ENCODE measurements around the gene SYT13. TPM values are rescaled to one million over a fixed set of nuclear protein-coding genes. Genes with fewer than 3 reads are reported as not detected.

The SYT13 gene
- total RNA-seq, 1 experiment from 2014 or later, result not detected

GRCh38 chr11:45238724-45239123 is 47.4 kb downstream of the SYT13 start:
- no TSS peak for BruUV-seq (replicated peaks)
- Histone ChIP-seq H4K20me1 (ENCODE audit: insufficient read depth) (no peaks in the 10 kb centered on the region), H2AFZ (no peak overlapping the region), H3K4me1 (replicated peaks; ENCODE audit: insufficient read depth) (no peaks in the 10 kb centered on the region), H3K79me2 (ENCODE audit: low read depth) (no peaks in the 10 kb centered on the region), H3K36me3 (ENCODE audit: low read depth) (no peaks in the 10 kb centered on the region), H3K27me3 (ENCODE audit: insufficient read depth, low read depth) (peaks cover 75% of the 10 kb centered on the region), H3K4me2 (no peak overlapping the region), H3F3A (ENCODE audit: insufficient read depth, low read depth) (no peaks in the 10 kb centered on the region), H3K27ac (no peak overlapping the region), H3K4me3 (no peak overlapping the region), H3K9me3 (ENCODE audit: insufficient read depth, low read depth) (no peaks in the 10 kb centered on the region), H3K9me2 (ENCODE audit: insufficient read depth) (no peaks in the 10 kb centered on the region)
- ChIA-PET CTCF (no interaction called here), POLR2A (ENCODE audit: unreplicated experiment) (no interaction called here)
- intact Hi-C loops (cut with micrococcal nuclease; ENCODE audit: unreplicated experiment), result no loop called here
- DNase-seq, result no peak
- TF ChIP-seq EZH2 (IDR thresholded peaks at IDR 0.05; ENCODE audit: low read depth) (no peak), CTCF (conservative IDR thresholded peaks at IDR 0.05) (no peak)

- intact Hi-C loops (cut with micrococcal nuclease; ENCODE audit: unreplicated experiment), result no loop called here
- no peak overlapping the region for H2AFZ ChIP-seq
- TF ChIP-seq EZH2 (IDR thresholded peaks at IDR 0.05; ENCODE audit: low read depth) (no peak), CTCF (conservative IDR thresholded peaks at IDR 0.05) (no peak)
- H3K4me1 ChIP-seq (replicated peaks; ENCODE audit: insufficient read depth), result no peaks in the 10 kb centered on the region
- H3K79me2 ChIP-seq (ENCODE audit: low read depth), result no peaks in the 10 kb centered on the region
- H3K27me3 ChIP-seq (ENCODE audit: insufficient read depth, low read depth), result peaks cover 70% of the 10 kb centered on the region
- H3K4me2 ChIP-seq, result no peak overlapping the region
- H3K9me2 ChIP-seq (ENCODE audit: insufficient read depth), result no peaks in the 10 kb centered on the region
- no peak overlapping the region for H3K4me3 ChIP-seq
- no peak overlapping the region for H3K27ac ChIP-seq
- CTCF ChIA-PET, result no interaction called here
- H3K9me3 ChIP-seq (ENCODE audit: insufficient read depth, low read depth), result no peaks in the 10 kb centered on the region
- DNase-seq, result no peak
- H3K36me3 ChIP-seq (ENCODE audit: low read depth), result no peaks in the 10 kb centered on the region
- no peaks in the 10 kb centered on the region for H3F3A ChIP-seq (ENCODE audit: insufficient read depth, low read depth)
- no peaks in the 10 kb centered on the region for H4K20me1 ChIP-seq (ENCODE audit: insufficient read depth)
- BruUV-seq (replicated peaks), result no TSS peak
- POLR2A ChIA-PET (ENCODE audit: unreplicated experiment), result no interaction called here
These were observed 48.3 kb downstream of the SYT13 start for GRCh38 chr11:45237711-45238315.

- BruUV-seq (replicated peaks), result no TSS peak
- H3F3A ChIP-seq (ENCODE audit: insufficient read depth, low read depth), result no peaks in the 10 kb centered on the region
- no peak overlapping the region for H3K27ac ChIP-seq
- TF ChIP-seq CTCF (conservative IDR thresholded peaks at IDR 0.05) (no peak), EZH2 (IDR thresholded peaks at IDR 0.05; ENCODE audit: low read depth) (no peak)
- peaks cover 59% of the 10 kb centered on the region for H3K27me3 ChIP-seq (ENCODE audit: insufficient read depth, low read depth)
- no peaks in the 10 kb centered on the region for H3K79me2 ChIP-seq (ENCODE audit: low read depth)
- no peaks in the 10 kb centered on the region for H3K36me3 ChIP-seq (ENCODE audit: low read depth)
- POLR2A ChIA-PET (ENCODE audit: unreplicated experiment), result interaction anchor here (0.6 kb wide), 1 partner anchor 94 kb away, joined by 7 read pairs; no protein-coding TSS in a partner anchor
- H4K20me1 ChIP-seq (ENCODE audit: insufficient read depth), result no peaks in the 10 kb centered on the region
- H3K9me2 ChIP-seq (ENCODE audit: insufficient read depth), result no peaks in the 10 kb centered on the region
- H3K4me3 ChIP-seq, result no peak overlapping the region
- no peaks in the 10 kb centered on the region for H3K9me3 ChIP-seq (ENCODE audit: insufficient read depth, low read depth)
- intact Hi-C loops (cut with micrococcal nuclease; ENCODE audit: unreplicated experiment), result no loop called here
- no peak overlapping the region for H2AFZ ChIP-seq
- H3K4me1 ChIP-seq (replicated peaks; ENCODE audit: insufficient read depth), result no peaks in the 10 kb centered on the region
- CTCF ChIA-PET, result interaction anchor here (0.6 kb wide), 1 partner anchor 918 kb away, joined by 3 read pairs; no protein-coding TSS in a partner anchor
- no peak overlapping the region for H3K4me2 ChIP-seq
- DNase-seq, result no peak
These were observed 51.7 kb downstream of the SYT13 start for GRCh38 chr11:45234306-45235006.

Measured in PC-9 (cell line).